ENCODE data around the gene TNFRSF13B.

GRCh38 chr17:16916557-16916920 is 55.4 kb downstream of the TNFRSF13B start:
- no peak for TF ChIP-seq CTCF (IDR thresholded peaks at IDR 0.05)
- TF ChIP-seq ZFX (IDR thresholded peaks at IDR 0.05; ENCODE audit: borderline replicate concordance) = no peak

Measured in 22Rv1 (cell line).